HG02981 (cell line): Measurements from ENCODE around the gene CD3E.
"Not testable (repeated sequence)": the region's sequence is repeated elsewhere in the genome, so short reads cannot be mapped to it uniquely, and the experiment has no call there.

Experiments used
- ATAC-seq: cut with Tn5 transposase; IDR thresholded peaks from one replicate; pipeline ENCODE4 v1.9.1; 2021; ENCODE audit warnings: mild to moderate bottlenecking, moderate library complexity; ENCODE audit not compliant: unreplicated experiment

CD3E gene

DNA sequence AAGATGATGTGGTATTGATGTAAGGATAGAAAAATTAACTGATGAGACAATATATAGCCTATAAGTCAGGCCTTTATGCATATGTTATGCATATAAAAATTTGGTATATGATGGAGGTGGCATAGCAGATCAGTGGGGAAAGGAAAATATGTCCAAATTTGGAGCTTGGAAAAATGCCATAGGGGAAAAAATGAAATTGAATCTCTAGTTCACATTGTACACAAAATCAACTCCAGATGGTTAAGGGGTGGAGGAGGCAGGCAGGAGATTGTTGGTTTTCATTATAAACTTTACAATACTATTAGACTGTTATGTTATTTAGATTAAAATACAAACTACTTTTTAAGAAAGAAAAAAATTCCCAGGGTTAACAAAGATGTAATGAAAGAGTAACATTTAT is 15.1 kb upstream of the CD3E start:
- no peak for ATAC-seq

DNA sequence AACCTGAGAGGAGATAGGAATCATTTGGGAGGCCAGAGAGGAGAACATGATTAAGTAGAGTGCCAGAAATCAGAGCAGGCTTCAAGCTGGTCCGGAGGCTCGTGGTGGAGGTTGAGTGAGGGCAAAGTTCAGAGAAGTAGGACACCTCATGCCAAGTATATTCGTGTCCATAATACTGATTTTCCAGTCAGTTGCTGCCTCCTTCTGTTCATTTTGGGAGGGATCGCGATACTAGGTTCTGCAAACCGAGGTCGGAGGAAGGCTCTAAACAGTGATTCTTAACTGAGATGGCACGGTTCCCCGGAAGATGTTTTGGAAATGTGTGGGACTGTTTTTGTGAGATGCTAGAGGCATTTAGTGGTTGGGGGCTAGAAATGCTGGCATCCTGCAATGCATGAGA is 13.6 kb upstream of the CD3E start:
- ATAC-seq: no peak

DNA sequence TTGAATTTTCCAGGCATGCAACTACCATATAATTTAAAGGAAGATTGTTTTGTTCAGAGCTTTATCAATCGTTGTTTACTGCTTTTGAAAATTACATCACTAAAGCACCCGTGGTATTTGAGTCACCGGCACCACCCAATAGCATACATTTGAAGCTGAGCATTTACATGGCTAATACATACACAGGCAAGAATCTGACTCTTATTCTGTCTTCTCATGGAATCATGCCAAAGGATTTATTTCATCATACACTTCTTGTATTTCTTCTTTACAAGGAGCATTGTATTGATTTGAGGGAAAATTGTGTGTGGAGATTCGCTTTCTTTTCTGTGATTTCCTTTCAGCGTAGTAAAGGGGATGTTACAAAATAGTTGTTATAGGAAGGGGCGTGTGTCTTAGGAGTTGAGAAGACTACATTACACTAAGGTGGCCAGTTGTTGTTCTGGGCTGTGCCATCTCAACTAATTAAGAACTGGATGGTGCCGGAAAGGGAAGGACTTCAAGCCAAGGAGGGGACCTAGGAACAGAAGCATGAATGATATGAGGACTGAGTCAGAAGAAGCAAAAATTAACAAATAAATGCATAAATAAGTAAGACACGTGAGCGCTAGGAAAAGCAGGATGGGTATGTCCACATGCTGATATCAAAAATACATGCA is 12.9 kb upstream of the CD3E start:
- ATAC-seq: no peak

DNA sequence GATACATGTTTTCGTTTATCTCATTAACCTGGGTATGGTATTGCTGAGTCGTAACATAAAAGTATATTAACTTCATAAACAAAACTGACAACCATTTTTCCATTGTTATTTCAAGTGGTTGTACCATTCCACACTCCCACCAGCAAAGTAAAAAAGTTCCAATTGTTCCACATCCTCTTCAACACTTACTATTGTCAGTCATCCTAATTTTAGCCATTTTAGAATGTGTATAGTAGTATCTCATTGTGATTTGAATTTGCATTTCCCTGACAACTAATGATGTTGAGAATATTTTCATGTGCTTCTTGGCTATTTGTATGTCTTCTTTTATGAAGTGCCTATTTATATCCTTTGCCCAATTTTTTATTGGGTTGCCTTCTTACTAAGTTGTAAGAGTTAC is 10.5 kb upstream of the CD3E start:
- no peak for ATAC-seq

DNA sequence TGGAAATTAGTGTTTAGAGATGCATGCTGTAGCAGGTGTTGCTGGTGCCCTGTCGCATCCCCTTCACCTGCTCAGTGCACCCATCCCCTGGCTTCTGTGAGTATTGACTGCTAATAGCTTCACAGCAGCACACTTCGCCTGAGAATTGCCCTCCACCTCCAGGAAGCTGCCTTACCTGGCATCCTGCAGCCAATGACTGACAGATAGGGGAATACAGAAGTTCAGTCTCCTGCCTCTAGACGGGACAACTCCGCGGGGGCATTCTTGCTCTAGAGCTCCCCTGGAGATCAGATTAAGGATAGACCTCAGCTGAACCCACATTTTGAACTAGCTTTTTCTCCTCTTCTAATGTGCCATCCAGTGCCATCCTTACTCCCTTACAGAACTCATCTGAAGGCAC is 9.3 kb upstream of the CD3E start:
- no peak for ATAC-seq

DNA sequence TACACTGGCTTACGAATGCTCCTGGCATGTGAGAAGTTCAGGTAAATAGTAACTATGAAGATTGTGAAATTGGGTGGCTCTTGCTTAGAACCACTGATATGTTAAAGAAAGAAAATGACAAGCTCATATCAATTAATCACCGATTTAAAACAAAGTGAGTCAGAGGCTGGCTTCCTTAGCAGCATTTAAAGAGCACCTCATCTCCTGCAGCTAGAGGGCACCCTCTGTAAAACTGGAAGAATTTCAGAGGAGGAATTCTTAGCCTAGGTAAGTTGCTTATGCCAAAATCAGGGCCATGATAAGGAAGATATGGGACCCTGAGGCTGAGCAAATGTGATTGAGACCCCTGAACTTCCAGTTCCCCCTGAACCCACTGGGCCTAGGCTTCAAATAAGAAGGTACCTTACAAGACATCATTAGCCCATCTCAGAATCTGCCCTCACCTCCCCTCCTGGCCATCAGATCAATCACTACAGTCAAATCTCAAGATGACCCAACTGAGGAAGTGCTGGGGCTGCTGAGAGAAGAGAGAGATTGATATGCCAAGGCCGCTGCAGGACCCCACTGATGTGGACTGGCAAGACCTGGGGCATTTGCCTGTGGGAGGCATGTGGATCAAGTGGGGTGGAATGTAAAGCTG is 8.6 kb upstream of the CD3E start:
- no peak for ATAC-seq

DNA sequence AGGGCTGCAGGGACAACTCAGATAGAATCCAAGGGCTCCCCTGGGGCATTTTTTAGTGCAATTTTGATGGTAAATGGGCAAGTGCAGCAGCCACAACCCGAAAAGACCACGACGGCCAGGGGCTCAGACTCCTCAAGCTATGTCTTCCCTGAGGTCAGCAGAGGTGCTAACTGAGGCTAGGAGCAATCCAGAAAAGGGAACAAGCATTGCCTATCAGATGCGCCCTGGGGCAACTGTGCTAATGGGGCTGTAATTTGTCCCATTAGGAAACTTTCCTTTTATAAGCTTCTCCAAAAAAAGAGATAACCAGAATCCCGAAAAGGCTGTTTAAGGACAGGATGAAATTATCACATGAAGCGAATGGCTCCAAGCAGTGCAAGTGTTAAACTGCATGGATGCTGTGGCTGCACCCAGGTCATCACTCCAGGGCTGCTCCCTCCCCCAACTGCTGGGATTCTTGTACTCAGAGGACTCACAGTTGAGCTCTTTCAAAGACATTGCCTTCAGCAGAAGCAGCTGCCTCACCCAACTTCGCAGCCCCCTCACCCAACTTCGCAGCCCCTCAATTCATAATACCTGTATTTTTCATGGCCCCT is 2.8 kb upstream of the CD3E start:
- ATAC-seq: no peak

DNA sequence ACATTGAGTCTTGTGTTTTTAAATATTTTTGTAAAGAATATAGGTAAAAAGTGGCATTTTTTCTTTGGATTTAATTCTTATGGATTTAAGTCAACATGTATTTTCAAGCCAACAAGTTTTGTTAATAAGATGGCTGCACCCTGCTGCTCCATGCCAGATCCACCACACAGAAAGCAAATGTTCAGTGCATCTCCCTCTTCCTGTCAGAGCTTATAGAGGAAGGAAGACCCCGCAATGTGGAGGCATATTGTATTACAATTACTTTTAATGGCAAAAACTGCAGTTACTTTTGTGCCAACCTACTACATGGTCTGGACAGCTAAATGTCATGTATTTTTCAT is 333 bp upstream of the CD3E start:
- no peak for ATAC-seq

DNA sequence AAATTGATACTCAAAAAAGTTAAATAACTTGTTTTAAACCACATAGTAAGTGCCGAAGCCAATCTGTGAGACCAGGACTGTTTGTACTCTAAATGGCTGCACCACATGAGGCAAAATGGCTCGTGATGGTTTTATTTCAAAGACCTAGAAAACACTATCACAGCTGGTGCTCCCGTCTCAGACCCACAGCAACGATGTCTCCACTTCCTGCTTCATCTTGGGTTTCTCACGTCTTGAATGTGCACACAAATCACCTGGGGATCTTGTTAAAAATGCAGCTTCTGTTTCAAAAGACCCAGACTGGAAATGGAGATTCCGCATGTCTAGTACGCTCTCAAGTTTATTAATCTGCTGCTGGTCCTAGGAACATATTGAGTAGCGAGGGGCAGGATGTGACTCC is 1.2 kb downstream of the CD3E start:
- no peak for ATAC-seq

DNA sequence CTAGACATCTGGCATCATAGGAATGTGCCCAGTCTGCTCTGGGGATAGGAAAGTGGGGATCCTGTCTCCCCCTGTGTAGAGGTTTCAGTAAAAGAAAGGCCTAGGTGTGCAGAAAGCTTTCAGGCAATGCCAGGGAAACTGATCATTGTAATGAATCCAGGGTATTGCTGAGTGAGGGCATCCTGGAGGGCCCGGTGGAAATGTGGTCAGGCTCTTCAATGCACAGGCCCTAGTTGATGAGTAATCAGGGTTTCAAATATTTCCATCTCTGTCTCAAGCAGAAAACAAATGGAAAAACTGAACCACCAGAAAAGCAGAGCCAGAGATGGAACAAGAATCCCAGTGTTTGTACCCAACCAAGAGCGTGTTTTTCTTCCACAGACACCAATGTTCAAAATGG is 2.0 kb downstream of the CD3E start:
- ATAC-seq: no peak

DNA sequence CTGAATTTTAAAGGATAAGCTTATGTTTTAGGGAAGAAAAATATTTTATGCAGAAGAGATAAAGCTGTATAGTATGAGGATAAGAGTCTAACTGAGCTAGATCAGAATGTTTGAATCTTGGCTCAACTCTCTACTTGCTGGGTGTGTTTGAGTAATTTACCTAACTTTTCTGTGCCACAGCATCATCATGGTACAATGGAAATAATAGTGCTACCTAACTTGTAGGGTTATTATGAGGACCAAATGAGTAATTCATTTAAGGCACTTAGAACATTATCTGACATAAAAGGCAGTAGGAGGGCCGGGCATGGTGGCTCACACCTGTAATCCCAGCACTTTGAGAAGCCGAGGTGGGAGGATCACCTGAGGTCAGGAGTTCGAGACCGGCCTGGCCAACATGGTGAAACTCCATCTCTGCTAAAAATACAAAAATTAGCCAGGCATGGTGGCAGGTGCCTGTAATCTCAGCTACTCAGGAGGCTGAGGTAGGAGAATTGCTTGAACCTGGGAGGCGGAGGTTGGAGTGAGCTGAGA is 4.5 kb downstream of the CD3E start:
- ATAC-seq: not testable (repeated sequence)

DNA sequence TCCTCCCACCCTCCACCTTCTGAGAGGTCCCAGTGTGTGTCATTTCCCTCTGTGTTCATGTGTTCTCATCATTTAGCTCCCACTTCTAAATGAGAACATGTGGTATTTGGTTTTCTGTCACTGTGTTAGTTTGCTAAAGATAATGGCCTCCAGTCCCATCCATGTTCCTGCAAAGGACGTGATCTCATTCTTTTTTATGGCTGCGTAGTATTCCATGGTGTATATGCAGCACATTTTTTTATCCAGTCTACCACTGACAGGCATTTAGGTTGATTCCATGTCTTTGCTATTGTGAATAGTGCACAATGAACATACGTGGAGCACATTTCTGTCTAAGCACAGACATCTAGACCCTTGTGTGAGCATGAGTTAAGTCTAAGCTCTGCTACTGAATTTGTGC is 5.7 kb downstream of the CD3E start:
- ATAC-seq: no peak

DNA sequence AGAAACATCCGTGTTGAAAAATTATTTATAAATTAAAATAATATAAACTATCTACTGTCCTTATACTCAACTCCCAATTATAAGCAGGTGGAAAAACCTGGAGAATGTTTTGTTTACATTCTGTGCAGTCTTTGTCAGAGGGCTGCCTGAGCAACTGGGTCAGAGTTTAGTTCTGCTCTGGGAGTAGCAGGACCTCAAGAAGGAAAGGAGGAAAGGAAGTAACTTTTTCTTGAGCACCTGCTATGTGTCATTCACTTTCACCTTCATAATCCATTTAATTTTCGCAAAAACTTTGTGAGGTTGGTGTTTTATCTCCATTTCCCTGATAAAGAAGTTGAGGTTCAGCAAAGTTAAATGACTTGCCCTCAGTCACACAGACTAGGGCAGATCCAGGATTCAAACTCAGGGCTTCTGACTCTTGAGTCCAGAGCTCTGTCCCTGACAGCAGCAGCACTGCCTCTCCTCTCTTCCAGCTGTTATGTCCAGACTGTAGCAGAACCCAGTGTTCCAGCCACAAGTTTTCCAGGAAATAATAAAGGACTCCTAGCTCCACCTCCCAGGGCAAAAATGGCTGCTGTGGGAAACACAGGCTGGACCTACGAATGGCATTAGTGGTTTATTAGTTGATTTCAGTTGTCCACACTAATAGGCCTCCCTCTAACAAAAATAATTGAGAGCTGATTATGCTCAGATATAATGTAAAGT is 6.4 kb downstream of the CD3E start:
- no peak for ATAC-seq

DNA sequence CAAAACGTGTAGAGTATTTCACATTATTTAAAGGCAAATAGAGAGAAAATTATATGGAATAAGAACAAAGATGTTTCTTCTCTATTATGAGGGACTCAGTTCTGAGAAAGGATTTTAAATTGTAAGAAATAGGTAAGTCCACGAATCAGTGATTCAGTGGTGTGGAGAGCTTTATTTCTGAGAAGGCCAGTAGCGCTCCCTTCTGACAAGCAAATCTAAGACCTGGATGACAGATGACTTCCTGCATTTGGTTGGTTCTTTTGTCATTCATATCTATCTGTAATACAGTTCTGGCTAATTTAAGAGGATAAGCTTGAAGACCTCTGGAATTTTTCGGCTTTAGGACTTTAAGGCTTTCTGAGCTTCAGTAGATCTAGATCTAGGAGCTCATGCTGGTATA is 7.0 kb downstream of the CD3E start:
- no peak for ATAC-seq

DNA sequence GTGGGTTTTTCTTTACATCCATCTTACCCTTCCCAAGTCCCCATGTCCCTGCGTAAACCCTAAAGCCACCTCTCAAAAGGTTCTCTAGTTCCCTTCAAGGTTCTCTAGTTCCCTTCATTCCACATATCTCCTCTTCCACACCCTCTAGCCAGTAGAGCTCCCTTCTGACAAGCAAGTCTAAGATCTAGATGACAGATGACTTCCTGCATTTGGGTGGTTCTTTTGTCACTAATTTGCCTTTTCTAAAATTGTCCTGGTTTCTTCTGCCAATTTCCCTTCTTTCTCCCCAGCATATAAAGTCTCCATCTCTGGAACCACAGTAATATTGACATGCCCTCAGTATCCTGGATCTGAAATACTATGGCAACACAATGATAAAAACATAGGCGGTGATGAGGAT is 7.8 kb downstream of the CD3E start:
- ATAC-seq: no peak

DNA sequence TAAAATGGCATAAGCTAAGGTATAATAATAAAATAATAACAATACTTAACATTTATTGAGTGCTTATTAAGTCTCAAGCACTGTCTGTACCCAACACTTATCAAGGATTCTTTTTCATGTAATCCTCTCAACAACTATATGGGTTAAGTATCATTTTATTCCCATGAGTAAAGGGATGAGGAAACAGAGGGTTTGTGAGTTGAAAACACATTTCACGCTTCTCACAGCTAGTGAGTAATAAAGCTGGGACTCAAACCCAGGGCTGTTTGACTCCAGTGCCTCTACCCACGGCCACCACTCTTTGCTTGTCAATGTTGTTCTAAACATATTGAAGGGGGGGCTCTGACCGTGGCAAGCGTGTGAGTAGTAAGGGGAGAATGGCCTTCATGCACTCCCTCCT is 8.7 kb downstream of the CD3E start:
- ATAC-seq: no peak

DNA sequence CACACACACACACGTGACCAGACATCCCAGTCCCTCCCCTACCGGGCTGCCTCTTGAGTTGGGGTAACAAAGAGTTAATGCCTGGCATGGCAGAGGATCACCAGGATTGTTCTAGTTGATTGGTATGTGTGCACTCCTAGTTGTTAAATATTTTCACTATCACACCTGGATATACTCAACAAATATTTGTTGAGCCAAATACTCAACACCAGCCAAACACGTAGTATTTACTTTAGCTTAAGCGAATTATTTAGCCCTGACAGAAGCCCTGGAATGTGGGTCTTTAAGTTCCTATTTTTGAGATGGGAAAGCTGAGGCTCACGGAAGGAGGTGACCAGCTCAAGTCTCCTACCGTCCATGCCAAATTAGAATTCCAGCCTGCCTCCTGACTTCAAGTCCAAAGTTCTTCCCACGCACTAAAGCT is 10.5 kb downstream of the CD3E start:
- no peak for ATAC-seq

DNA sequence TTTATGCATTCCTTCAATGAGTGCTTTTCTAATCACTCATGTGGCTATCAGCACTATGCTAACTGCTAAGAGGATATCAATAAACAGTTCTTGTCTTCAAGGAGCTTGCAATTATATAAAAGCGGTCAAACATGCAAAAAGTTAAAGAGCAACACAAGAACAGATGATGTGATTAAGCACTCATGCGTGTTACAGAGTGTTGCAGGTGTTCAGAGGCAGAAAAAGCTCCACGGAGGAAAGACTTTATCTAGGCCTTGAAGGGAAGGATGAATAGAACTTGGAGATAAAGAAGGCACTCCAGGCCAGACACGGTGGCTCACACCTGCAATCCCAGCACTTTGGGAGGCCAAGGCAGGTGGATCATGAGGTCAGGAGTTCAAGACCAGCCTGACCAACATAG is 13.6 kb downstream of the CD3E start:
- no peak for ATAC-seq

DNA sequence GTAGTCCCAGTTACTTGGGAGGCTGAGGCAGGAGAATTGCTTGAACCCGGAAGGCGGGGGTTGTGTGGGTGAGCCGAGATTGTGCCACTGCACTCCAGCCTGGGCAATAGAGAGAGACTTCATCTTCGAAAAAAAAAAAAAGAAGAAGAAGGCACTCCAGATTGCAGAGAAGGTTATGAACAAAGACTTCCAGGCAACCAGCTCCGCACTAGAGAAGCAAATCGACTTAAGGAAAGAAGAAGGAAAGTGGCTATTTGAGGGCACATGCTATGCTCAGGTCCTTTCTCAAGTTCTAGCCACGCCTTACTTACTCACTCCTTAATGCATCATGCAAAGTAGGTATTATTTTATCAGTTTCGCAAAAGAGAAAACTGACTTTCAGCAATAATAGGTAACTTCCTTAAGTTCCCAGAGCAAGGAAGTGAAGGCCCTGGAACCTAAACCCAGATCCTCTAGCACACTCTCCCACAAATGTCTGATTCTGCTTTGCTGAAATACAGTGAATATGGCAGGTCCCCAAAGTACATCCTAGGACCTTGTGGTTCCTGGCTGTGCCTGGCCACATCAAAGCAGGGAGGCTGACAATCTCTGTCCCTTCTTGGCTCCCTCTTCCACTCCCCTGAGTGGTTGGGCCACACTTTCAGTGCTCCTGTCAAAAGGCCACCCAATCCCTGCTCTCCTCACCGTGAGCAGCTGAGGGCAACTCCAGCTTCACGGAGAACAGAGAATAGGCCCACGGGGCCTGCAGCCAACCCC is 14.2 kb downstream of the CD3E start:
- ATAC-seq: no peak

DNA sequence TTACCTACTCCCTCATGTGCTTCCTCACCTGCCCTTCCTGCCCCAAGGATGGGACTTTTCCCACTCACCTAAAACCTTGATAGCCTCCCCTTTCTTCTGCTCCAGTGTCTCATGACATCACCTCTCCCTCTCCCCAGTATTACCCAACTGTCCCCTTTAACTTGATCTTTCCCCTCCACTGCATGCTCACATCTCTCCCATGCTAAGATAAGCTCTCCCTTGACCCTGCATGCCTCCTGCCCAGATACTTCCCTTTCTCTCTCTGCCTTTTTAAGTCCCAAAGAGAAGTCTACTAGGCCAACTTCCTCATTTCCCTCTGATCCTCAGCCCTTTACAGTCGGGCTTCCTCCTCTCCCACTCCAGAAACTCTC is 14.8 kb downstream of the CD3E start:
- ATAC-seq: no peak

DNA sequence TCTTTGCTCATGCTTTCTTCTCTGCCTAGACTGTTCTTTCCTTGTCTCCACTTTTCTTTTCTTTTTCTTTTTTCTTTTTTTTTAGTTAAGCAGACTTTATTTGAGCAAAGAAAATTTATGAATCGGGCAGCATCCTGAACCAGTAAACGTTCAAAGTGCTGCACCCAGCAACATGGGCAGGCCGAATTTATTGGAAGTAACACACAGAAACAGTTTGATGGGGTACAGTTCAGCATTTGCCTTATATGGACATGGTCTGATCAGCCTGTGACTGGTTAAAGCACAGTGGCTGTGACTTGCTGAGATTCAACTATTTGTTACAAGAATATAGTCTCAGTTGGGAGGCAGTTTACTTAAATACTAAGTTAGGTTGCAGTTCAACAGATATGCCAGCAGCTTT is 16.0 kb downstream of the CD3E start:
- no peak for ATAC-seq
